ENCODE measurements around the gene LTBP2.
A peak's percentile ranks its signal among the peaks of the same experiment; 100 is the strongest.

The LTBP2 gene

DNA sequence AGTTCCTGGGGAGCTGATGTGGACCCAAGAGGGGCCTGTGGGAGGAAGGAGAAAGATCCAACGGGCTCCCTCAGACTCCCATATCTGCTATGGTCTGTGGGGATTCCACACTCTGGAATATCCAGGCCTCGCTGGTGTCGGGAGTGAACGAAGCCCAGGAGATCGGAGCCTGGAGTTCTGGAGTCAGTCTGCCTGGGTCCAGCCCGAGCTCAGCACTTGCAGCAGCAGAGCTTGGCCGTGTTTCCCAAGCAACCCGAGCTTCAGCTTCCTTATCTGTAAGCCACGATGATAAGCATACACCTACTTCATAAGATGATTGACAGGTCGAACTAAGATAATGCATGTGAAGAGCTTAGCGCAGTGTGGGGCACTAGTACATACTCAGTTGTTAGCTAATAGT is 10.1 kb downstream of the LTBP2 start:
- intact Hi-C loops (cut with micrococcal nuclease), result no loop called here
- Mint-ChIP-seq H3K9me3 (no peaks in the 10 kb centered on the region), H3K27me3 (peaks cover 15% of the 10 kb centered on the region), H3K4me1 (ENCODE audit: low read depth) (peaks cover 9% of the 10 kb centered on the region), H3K36me3 (ENCODE audit: low read depth) (no peaks in the 10 kb centered on the region), H3K27ac (peak overlapping the region; percentile 50), H3K4me3 (no peak overlapping the region)

- Mint-ChIP-seq H3K36me3 (ENCODE audit: low read depth) (no peaks in the 10 kb centered on the region), H3K27me3 (peaks cover 14% of the 10 kb centered on the region), H3K9me3 (no peaks in the 10 kb centered on the region), H3K4me1 (ENCODE audit: low read depth) (peaks cover 21% of the 10 kb centered on the region), H3K4me3 (no peak overlapping the region), H3K27ac (peak overlapping the region; percentile 93)
- intact Hi-C loops (cut with micrococcal nuclease), result no loop called here
Measured at GRCh38 chr14:74599946-74600345, 12.1 kb downstream of the LTBP2 start.

- intact Hi-C loops (cut with micrococcal nuclease), result no loop called here
- H3K4me3 Mint-ChIP-seq, result no peak overlapping the region
- H3K9me3 Mint-ChIP-seq, result no peaks in the 10 kb centered on the region
- H3K4me1 Mint-ChIP-seq (ENCODE audit: low read depth), result peaks cover 27% of the 10 kb centered on the region
- H3K36me3 Mint-ChIP-seq (ENCODE audit: low read depth), result no peaks in the 10 kb centered on the region
- H3K27ac Mint-ChIP-seq, result peak overlapping the region; percentile 93
- peaks cover 15% of the 10 kb centered on the region for H3K27me3 Mint-ChIP-seq
Measured at GRCh38 chr14:74599321-74599761, 12.7 kb downstream of the LTBP2 start.

DNA sequence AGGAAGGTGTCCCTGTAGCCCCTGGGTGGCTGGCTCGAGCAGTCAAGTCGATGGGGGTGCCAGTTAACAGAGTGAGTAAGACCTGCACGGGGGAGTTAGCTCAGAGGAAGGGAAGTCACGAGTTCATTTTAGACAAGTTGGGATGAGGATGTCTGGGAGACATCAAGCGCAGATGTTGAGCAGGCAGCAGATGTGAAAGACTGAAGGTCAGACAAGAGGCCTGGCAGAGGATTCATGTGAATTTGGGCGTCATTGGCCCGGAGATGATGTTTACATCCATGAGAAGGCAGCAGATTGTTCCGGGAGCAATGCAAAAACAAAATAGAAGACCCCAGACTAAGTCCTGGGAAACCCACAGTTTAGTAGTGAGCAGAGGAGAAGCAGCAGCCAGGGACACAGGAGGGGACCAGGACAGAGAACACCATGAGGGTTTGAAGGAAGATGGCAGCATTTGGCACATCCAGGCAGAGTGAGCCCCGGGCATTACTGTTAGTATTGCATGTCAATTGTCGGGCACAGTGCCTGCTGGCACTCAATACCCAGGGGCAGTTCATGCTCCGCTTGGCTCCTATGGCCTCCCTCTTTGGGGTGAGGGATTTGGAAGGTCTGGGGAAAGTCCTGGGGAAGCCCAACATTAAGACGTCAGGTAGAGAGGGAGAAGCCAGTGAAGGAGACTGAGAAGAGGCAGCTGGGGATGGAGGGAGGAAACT is 15.1 kb downstream of the LTBP2 start:
- H3K4me3 Mint-ChIP-seq, result no peak overlapping the region
- H3K27me3 Mint-ChIP-seq, result peaks cover 8% of the 10 kb centered on the region
- no peaks in the 10 kb centered on the region for H3K36me3 Mint-ChIP-seq (ENCODE audit: low read depth)
- peak overlapping the region; percentile 93 for H3K27ac Mint-ChIP-seq
- no peaks in the 10 kb centered on the region for H3K9me3 Mint-ChIP-seq
- intact Hi-C loops (cut with micrococcal nuclease), result no loop called here
- H3K4me1 Mint-ChIP-seq (ENCODE audit: low read depth), result peaks cover 51% of the 10 kb centered on the region

DNA sequence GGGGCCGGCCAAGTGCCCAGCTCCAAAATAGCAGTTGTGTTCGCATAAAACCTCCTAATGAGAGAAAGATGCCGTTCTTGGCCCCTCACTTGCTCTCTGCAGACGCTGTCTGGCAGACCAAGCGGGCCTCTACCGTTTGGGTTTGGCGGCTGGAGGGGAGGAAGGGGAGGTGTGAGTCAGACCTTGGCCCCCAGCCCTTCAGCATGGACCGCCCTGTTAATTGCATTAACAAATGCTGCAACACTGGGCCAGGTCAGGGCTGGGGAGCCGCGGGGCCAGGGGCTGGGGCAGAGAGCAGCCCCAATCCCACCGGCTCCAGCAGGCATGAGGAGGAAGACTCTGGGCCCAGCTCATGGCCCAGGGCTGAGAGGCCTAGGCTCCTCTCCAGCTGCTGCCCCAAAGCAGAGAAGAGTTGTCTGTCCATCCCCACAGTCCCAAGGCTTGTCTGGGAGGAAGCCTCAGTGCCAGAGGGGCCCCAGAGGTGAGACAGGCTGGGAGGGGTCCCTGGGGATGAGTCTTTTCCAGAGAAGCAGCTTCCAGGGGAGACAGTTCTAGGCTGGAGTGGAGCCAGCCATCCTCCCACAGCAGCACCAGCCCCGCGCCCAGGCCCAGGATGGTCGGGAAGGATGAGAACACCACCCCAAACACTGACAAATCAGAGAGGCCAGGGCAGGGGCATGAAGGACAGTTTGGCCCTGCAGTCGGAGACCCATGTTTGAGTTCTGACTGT is 16.9 kb downstream of the LTBP2 start:
- no peaks in the 10 kb centered on the region for H3K36me3 Mint-ChIP-seq (ENCODE audit: low read depth)
- H3K27me3 Mint-ChIP-seq, result peaks cover 3% of the 10 kb centered on the region
- intact Hi-C loops (cut with micrococcal nuclease), result no loop called here
- no peak overlapping the region for H3K4me3 Mint-ChIP-seq
- H3K27ac Mint-ChIP-seq, result peak overlapping the region; percentile 93
- peaks cover 63% of the 10 kb centered on the region for H3K4me1 Mint-ChIP-seq (ENCODE audit: low read depth)
- H3K9me3 Mint-ChIP-seq, result no peaks in the 10 kb centered on the region

- H3K4me1 Mint-ChIP-seq (ENCODE audit: low read depth), result peaks cover 66% of the 10 kb centered on the region
- intact Hi-C loops (cut with micrococcal nuclease), result no loop called here
- H3K27ac Mint-ChIP-seq, result peak overlapping the region; percentile 93
- H3K9me3 Mint-ChIP-seq, result no peaks in the 10 kb centered on the region
- no peaks in the 10 kb centered on the region for H3K36me3 Mint-ChIP-seq (ENCODE audit: low read depth)
- peaks cover 3% of the 10 kb centered on the region for H3K27me3 Mint-ChIP-seq
- H3K4me3 Mint-ChIP-seq, result no peak overlapping the region
Measured at GRCh38 chr14:74594606-74595005, 17.4 kb downstream of the LTBP2 start.

DNA sequence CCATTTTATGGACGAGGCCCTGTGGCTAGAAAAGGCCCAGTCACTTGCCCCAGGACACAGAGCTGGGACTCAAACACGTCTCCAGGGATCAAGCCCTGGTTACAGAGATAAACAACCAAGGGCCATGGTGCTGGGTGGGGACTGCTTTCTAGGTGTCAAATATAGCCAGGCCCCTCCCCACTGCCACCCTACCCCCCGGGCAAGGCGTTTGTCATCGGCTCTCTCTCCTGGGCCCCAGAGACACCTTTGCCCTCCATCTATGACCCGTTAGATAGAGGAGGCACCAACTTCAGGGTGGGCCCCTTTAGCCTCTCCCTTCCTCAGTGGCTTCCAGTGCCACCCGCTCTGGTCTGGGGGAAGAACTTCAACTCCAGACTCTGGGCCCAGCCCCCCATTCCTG is 18.0 kb downstream of the LTBP2 start:
- Mint-ChIP-seq H3K27me3 (peaks cover 3% of the 10 kb centered on the region), H3K4me1 (ENCODE audit: low read depth) (peaks cover 67% of the 10 kb centered on the region), H3K36me3 (ENCODE audit: low read depth) (no peaks in the 10 kb centered on the region), H3K9me3 (no peaks in the 10 kb centered on the region), H3K27ac (peak overlapping the region; percentile 93), H3K4me3 (no peak overlapping the region)
- intact Hi-C loops (cut with micrococcal nuclease), result no loop called here

DNA sequence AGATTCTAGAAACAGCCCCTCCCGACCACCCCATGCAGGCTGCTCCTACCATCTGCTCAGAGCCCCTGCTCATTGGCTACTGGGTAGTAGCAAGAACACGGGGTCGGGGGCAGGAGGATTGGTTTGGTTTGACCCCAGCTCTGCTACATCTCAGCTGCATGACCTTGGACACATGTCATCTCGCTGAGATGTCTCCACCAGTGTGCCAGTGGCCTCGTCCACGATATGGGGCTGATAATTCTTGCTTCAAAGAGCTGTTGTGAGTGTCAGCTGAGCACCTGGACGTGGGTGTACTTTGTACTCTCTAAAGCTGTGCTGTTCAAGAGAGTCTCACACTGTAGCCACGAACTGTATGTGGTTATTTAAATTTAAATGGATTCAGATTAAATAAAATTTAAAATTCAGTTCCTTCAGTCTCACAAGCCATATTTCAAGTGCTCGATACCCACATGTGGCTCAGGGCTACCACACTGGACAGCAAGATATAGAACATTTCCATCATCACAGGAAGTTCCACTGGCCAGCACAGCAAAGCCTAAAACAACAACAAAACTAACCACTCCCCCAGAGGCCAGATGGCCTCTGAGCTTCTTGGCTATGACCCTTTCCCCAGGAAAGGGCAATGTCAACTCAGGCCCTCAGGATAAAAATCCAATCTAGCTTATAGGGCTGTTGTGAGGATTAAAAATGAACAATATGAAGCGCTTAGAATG is 18.6 kb downstream of the LTBP2 start:
- Mint-ChIP-seq H3K4me1 (ENCODE audit: low read depth) (peaks cover 71% of the 10 kb centered on the region), H3K27ac (peak overlapping the region; percentile 93), H3K27me3 (peaks cover 3% of the 10 kb centered on the region), H3K36me3 (ENCODE audit: low read depth) (no peaks in the 10 kb centered on the region), H3K4me3 (no peak overlapping the region), H3K9me3 (no peaks in the 10 kb centered on the region)
- intact Hi-C loops (cut with micrococcal nuclease), result no loop called here

DNA sequence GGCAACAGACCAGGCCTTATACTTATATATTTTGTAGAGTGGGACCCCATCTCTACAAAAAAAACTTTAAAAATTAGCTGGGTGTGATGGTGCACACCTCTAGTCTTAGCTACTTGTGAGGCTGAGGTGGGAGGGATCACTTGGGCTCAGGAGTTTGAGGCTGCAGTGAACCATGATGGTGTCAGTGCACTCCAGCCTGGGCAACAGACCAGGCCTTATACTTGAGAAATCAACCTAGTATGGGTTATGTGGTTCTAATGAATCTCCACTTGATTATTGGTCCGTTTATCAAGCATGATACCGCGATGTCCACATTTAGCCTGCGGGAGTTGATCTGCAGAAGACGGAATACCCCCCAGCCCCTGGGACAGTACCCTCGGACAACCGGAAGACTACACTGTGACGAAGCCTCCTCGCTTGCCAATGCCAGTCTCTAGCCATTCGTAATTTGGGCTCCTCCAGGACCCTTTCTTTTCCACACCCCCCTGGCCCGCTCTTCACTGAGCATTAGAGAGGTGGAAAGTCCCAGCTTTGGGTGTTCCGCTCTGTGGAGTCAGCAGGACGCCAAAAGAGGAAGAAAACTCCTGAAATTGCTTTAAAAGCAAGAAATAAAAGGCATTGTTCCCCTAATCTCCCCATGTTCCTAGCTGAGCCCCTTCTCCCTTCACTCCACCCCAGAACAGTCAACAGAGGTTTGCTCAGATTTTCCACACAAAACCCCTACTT is 19.4 kb downstream of the LTBP2 start:
- Mint-ChIP-seq H3K27ac (peak overlapping the region; percentile 93), H3K27me3 (peaks cover 8% of the 10 kb centered on the region), H3K4me1 (ENCODE audit: low read depth) (peaks cover 76% of the 10 kb centered on the region), H3K36me3 (ENCODE audit: low read depth) (no peaks in the 10 kb centered on the region), H3K4me3 (no peak overlapping the region), H3K9me3 (no peaks in the 10 kb centered on the region)
- intact Hi-C loops (cut with micrococcal nuclease), result no loop called here

GRCh38 chr14:74591899-74592298 is 20.1 kb downstream of the LTBP2 start:
- intact Hi-C loops (cut with micrococcal nuclease), result no loop called here
- Mint-ChIP-seq H3K4me1 (ENCODE audit: low read depth) (peaks cover 79% of the 10 kb centered on the region), H3K9me3 (no peaks in the 10 kb centered on the region), H3K27me3 (peaks cover 13% of the 10 kb centered on the region), H3K36me3 (ENCODE audit: low read depth) (no peaks in the 10 kb centered on the region), H3K4me3 (no peak overlapping the region), H3K27ac (peak overlapping the region; percentile 93)

GRCh38 chr14:74591394-74591793 is 20.6 kb downstream of the LTBP2 start:
- no peak overlapping the region for H3K4me3 Mint-ChIP-seq
- peaks cover 77% of the 10 kb centered on the region for H3K4me1 Mint-ChIP-seq (ENCODE audit: low read depth)
- intact Hi-C loops (cut with micrococcal nuclease), result no loop called here
- H3K9me3 Mint-ChIP-seq, result no peaks in the 10 kb centered on the region
- H3K36me3 Mint-ChIP-seq (ENCODE audit: low read depth), result no peaks in the 10 kb centered on the region
- H3K27ac Mint-ChIP-seq, result peak overlapping the region; percentile 93
- H3K27me3 Mint-ChIP-seq, result peaks cover 14% of the 10 kb centered on the region

- intact Hi-C loops (cut with micrococcal nuclease), result no loop called here
- Mint-ChIP-seq H3K4me3 (no peak overlapping the region), H3K9me3 (no peaks in the 10 kb centered on the region), H3K4me1 (ENCODE audit: low read depth) (peaks cover 79% of the 10 kb centered on the region), H3K27me3 (peaks cover 22% of the 10 kb centered on the region), H3K27ac (peak overlapping the region; percentile 54), H3K36me3 (ENCODE audit: low read depth) (no peaks in the 10 kb centered on the region)
Measured at GRCh38 chr14:74589291-74589879, 22.7 kb downstream of the LTBP2 start.

DNA sequence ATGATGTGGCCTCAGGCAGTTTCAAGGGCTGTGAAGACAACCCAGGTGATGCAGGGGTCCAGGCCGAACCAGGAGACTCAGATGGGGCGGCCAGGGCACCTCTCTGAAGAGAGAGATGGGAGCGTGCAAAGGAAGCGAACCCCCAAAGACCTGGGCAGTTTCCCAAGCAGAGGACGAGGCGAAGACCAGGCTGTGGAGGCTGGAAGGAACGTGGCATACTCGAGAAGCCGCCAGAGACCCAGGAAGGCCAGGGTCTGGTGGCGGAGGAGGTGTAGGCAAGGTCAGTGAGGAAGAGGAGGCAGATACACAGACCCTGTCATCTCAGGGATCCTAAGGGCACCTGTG is 24.7 kb downstream of the LTBP2 start:
- H3K36me3 Mint-ChIP-seq (ENCODE audit: low read depth), result no peaks in the 10 kb centered on the region
- peaks cover 68% of the 10 kb centered on the region for H3K4me1 Mint-ChIP-seq (ENCODE audit: low read depth)
- no peak overlapping the region for H3K4me3 Mint-ChIP-seq
- intact Hi-C loops (cut with micrococcal nuclease), result no loop called here
- no peaks in the 10 kb centered on the region for H3K9me3 Mint-ChIP-seq
- H3K27ac Mint-ChIP-seq, result peak overlapping the region; percentile 20
- peaks cover 25% of the 10 kb centered on the region for H3K27me3 Mint-ChIP-seq
